ENCODE data around the gene MSANTD2.

The MSANTD2 gene

GRCh38 chr11:124727474-124727873 is 72.7 kb downstream of the MSANTD2 start:
- Histone ChIP-seq H3K4me2 (ENCODE audit: low read length) (no peak overlapping the region), H2AFZ (ENCODE audit: low read depth, low read length) (no peak overlapping the region), H3K4me1 (ENCODE audit: low read length) (peaks cover 12% of the 10 kb centered on the region), H3K36me3 (replicated peaks; ENCODE audit: low read depth, low read length) (no peaks in the 10 kb centered on the region), H3K79me2 (ENCODE audit: low read length) (no peaks in the 10 kb centered on the region), H4K20me1 (ENCODE audit: insufficient read depth, low read length) (no peaks in the 10 kb centered on the region), H3K4me3 (ENCODE audit: low read length) (no peak overlapping the region), H3K27ac (ENCODE audit: low read length) (no peak overlapping the region), H3K27me3 (ENCODE audit: low read depth, low read length) (peaks cover 11% of the 10 kb centered on the region), H3K9ac (ENCODE audit: low read length) (no peak overlapping the region), H3K9me3 (ENCODE audit: insufficient read depth, low read length) (no peaks in the 10 kb centered on the region)
- TF ChIP-seq CTCF (IDR thresholded peaks at IDR 0.05; ENCODE audit: low read depth, low read length) (no peak), EZH2phosphoT487 (IDR thresholded peaks at IDR 0.05; ENCODE audit: low read depth) (no peak)

- H4K20me1 ChIP-seq (ENCODE audit: insufficient read depth, low read length) = no peaks in the 10 kb centered on the region
- H3K79me2 ChIP-seq (ENCODE audit: low read length) = no peaks in the 10 kb centered on the region
- H3K4me3 ChIP-seq (ENCODE audit: low read length) = no peak overlapping the region
- no peak overlapping the region for H3K9ac ChIP-seq (ENCODE audit: low read length)
- H3K9me3 ChIP-seq (ENCODE audit: insufficient read depth, low read length) = no peaks in the 10 kb centered on the region
- peak overlapping the region; percentile 67 for H3K4me2 ChIP-seq (ENCODE audit: low read length)
- peaks cover 12% of the 10 kb centered on the region for H3K4me1 ChIP-seq (ENCODE audit: low read length)
- TF ChIP-seq EZH2phosphoT487 (IDR thresholded peaks at IDR 0.05; ENCODE audit: low read depth) (no peak), CTCF (IDR thresholded peaks at IDR 0.05; ENCODE audit: low read depth, low read length) (no peak)
- H3K36me3 ChIP-seq (replicated peaks; ENCODE audit: low read depth, low read length) = no peaks in the 10 kb centered on the region
- peaks cover 16% of the 10 kb centered on the region for H3K27me3 ChIP-seq (ENCODE audit: low read depth, low read length)
- no peak overlapping the region for H3K27ac ChIP-seq (ENCODE audit: low read length)
- H2AFZ ChIP-seq (ENCODE audit: low read depth, low read length) = peak overlapping the region; percentile 49; the same call in 1 of the 2 replicates
Observed at GRCh38 chr11:124725719-124726105, 74.5 kb downstream of the MSANTD2 start.

GRCh38 chr11:124724979-124725718 is 75.1 kb downstream of the MSANTD2 start:
- Histone ChIP-seq H3K4me1 (ENCODE audit: low read length) (peaks cover 12% of the 10 kb centered on the region), H3K27me3 (ENCODE audit: low read depth, low read length) (peaks cover 16% of the 10 kb centered on the region), H3K4me2 (ENCODE audit: low read length) (peak overlapping the region; percentile 67), H3K9me3 (ENCODE audit: insufficient read depth, low read length) (no peaks in the 10 kb centered on the region), H3K36me3 (replicated peaks; ENCODE audit: low read depth, low read length) (no peaks in the 10 kb centered on the region), H2AFZ (ENCODE audit: low read depth, low read length) (peak overlapping the region; percentile 49), H4K20me1 (ENCODE audit: insufficient read depth, low read length) (no peaks in the 10 kb centered on the region), H3K4me3 (ENCODE audit: low read length) (peak overlapping the region; percentile 52), H3K27ac (ENCODE audit: low read length) (no peak overlapping the region), H3K9ac (ENCODE audit: low read length) (no peak overlapping the region), H3K79me2 (ENCODE audit: low read length) (no peaks in the 10 kb centered on the region)
- TF ChIP-seq CTCF (IDR thresholded peaks at IDR 0.05; ENCODE audit: low read depth, low read length) = no peak
- TF ChIP-seq EZH2phosphoT487 (IDR thresholded peaks at IDR 0.05; ENCODE audit: low read depth) = no peak

GRCh38 chr11:124722176-124722575 is 78.0 kb downstream of the MSANTD2 start:
- Histone ChIP-seq H3K27ac (ENCODE audit: low read length) (no peak overlapping the region), H3K4me2 (ENCODE audit: low read length) (no peak overlapping the region), H3K27me3 (ENCODE audit: low read depth, low read length) (peaks cover 22% of the 10 kb centered on the region), H3K4me1 (ENCODE audit: low read length) (peaks cover 12% of the 10 kb centered on the region), H3K9ac (ENCODE audit: low read length) (no peak overlapping the region), H3K36me3 (replicated peaks; ENCODE audit: low read depth, low read length) (no peaks in the 10 kb centered on the region), H3K79me2 (ENCODE audit: low read length) (no peaks in the 10 kb centered on the region), H2AFZ (ENCODE audit: low read depth, low read length) (no peak overlapping the region), H3K9me3 (ENCODE audit: insufficient read depth, low read length) (no peaks in the 10 kb centered on the region), H3K4me3 (ENCODE audit: low read length) (no peak overlapping the region), H4K20me1 (ENCODE audit: insufficient read depth, low read length) (no peaks in the 10 kb centered on the region)
- TF ChIP-seq EZH2phosphoT487 (IDR thresholded peaks at IDR 0.05; ENCODE audit: low read depth) (no peak), CTCF (IDR thresholded peaks at IDR 0.05; ENCODE audit: low read depth, low read length) (no peak)
